Immature natural killer cell (primary cell): ENCODE measurements around the gene CNOT4. TPM values are rescaled to one million over a fixed set of nuclear protein-coding genes. Genes with fewer than 3 reads are reported as not detected.
"Not testable (repeated sequence)": the region's sequence is repeated elsewhere in the genome, so short reads cannot be mapped to it uniquely, and the experiment has no call there.

Source experiments
- DNase-seq, 3 donors: peaks; one replicate each; pipeline ENCODE4 v3.0.0; 2022; ENCODE audit warnings: mixed read lengths in 1 of 3
- H3K27ac Mint-ChIP-seq, 6 donors: one replicate each; pipeline ENCODE4 v1.8.0; 2020; ENCODE audit warnings: mixed read lengths in 6 of 6, mild to moderate bottlenecking in 5 of 6, inconsistent platforms in 4 of 6, moderate library complexity in 3 of 6
- H3K27me3 Mint-ChIP-seq, 3 donors: one replicate each; pipeline ENCODE4 v1.8.0; 2020 to 2021; ENCODE audit warnings: low read depth in 3 of 3, mild to moderate bottlenecking in 3 of 3, mixed read lengths in 3 of 3, moderate library complexity in 3 of 3, inconsistent platforms in 1 of 3
- H3K36me3 Mint-ChIP-seq, 3 donors: one replicate each; pipeline ENCODE4 v1.8.0; 2020; ENCODE audit warnings: mixed read lengths in 3 of 3, inconsistent platforms in 2 of 3, mild to moderate bottlenecking in 2 of 3
- H3K4me1 Mint-ChIP-seq, 2 donors: one replicate each; pipeline ENCODE4 v1.8.0; 2020; ENCODE audit warnings: inconsistent platforms in 2 of 2, mild to moderate bottlenecking in 2 of 2, mixed read lengths in 2 of 2, moderate library complexity in 1 of 2
- H3K4me3 Mint-ChIP-seq, 5 donors: one replicate each; pipeline ENCODE4 v1.8.0; 2020; ENCODE audit warnings: mild to moderate bottlenecking in 5 of 5, mixed read lengths in 5 of 5, inconsistent platforms in 3 of 5, moderate library complexity in 3 of 5
- H3K9me3 Mint-ChIP-seq, 6 donors: one replicate each; pipeline ENCODE4 v1.8.0; 2020; ENCODE audit warnings: mild to moderate bottlenecking in 6 of 6, mixed read lengths in 6 of 6, inconsistent platforms in 4 of 6, moderate library complexity in 3 of 6
- polyA plus RNA-seq, 3 donors: library from polyadenylated mRNA; unstranded; fragments of 300-500 nt; fragmentation: Illumina TruSeq; gene quantifications; one replicate each; pipeline ENCODE4 v1.2.3, GENCODE V29; 2021

The CNOT4 gene
- polyA plus RNA-seq, 3 donors from 2014 or later = 8.9 to 17.1 (median 10.8) TPM

- not testable (repeated sequence) for H3K4me3 Mint-ChIP-seq, H3K27ac Mint-ChIP-seq, H3K9me3 Mint-ChIP-seq, H3K27me3 Mint-ChIP-seq, H3K4me1 Mint-ChIP-seq, DNase-seq, H3K36me3 Mint-ChIP-seq
Observed at GRCh38 chr7:135351070-135351469, 158.8 kb downstream of the CNOT4 start.

GRCh38 chr7:135349746-135350145 lies 160.2 kb downstream of the CNOT4 start:
- H3K36me3 Mint-ChIP-seq = peaks cover 0 to 3% (median 0%) of the 10 kb centered on the region in 3 donors
- DNase-seq = no peak
- H3K27ac Mint-ChIP-seq = peak overlapping the region in 1 of 6 donors; percentile 41
- H3K4me1 Mint-ChIP-seq = no peaks in the 10 kb centered on the region
- peaks cover 0 to 3% (median 1%) of the 10 kb centered on the region in 3 donors for H3K27me3 Mint-ChIP-seq
- H3K9me3 Mint-ChIP-seq = no peaks in the 10 kb centered on the region
- no peak overlapping the region for H3K4me3 Mint-ChIP-seq

- Mint-ChIP-seq H3K4me3 (no peak overlapping the region), H3K27me3 (peaks cover 0 to 1% (median 1%) of the 10 kb centered on the region in 3 donors), H3K36me3 (peaks cover 0 to 6% (median 0%) of the 10 kb centered on the region in 3 donors), H3K4me1 (no peaks in the 10 kb centered on the region), H3K27ac (no peak overlapping the region), H3K9me3 (no peaks in the 10 kb centered on the region)
- no peak for DNase-seq
Observed at GRCh38 chr7:135348493-135348892, 161.4 kb downstream of the CNOT4 start.

GRCh38 chr7:135343361-135343760 lies 166.5 kb downstream of the CNOT4 start:
- H3K27ac Mint-ChIP-seq = no peak overlapping the region
- DNase-seq = no peak
- H3K4me1 Mint-ChIP-seq = no peaks in the 10 kb centered on the region
- H3K27me3 Mint-ChIP-seq = no peaks in the 10 kb centered on the region
- H3K36me3 Mint-ChIP-seq = peaks cover 0 to 3% (median 0%) of the 10 kb centered on the region in 3 donors
- no peak overlapping the region for H3K4me3 Mint-ChIP-seq
- no peaks in the 10 kb centered on the region for H3K9me3 Mint-ChIP-seq

- Mint-ChIP-seq H3K27ac (no peak overlapping the region), H3K4me1 (no peaks in the 10 kb centered on the region), H3K9me3 (no peaks in the 10 kb centered on the region), H3K36me3 (peaks cover 0 to 3% (median 0%) of the 10 kb centered on the region in 3 donors), H3K27me3 (no peaks in the 10 kb centered on the region), H3K4me3 (no peak overlapping the region)
- no peak for DNase-seq
Observed at GRCh38 chr7:135342887-135343286, 167.0 kb downstream of the CNOT4 start.

- H3K27me3 Mint-ChIP-seq = peaks cover 0 to 2% (median 0%) of the 10 kb centered on the region in 3 donors
- no peaks in the 10 kb centered on the region for H3K9me3 Mint-ChIP-seq
- no peak overlapping the region for H3K4me3 Mint-ChIP-seq
Observed at GRCh38 chr7:135341049-135341448, 168.9 kb downstream of the CNOT4 start.

GRCh38 chr7:135337977-135338550 lies 171.8 kb downstream of the CNOT4 start:
- H3K36me3 Mint-ChIP-seq = no peaks in the 10 kb centered on the region
- no peak overlapping the region for H3K4me3 Mint-ChIP-seq
- no peaks in the 10 kb centered on the region for H3K4me1 Mint-ChIP-seq
- no peak overlapping the region for H3K27ac Mint-ChIP-seq
- H3K27me3 Mint-ChIP-seq = peaks cover 0 to 2% (median 0%) of the 10 kb centered on the region in 3 donors
- no peak for DNase-seq
- no peaks in the 10 kb centered on the region for H3K9me3 Mint-ChIP-seq

More at GRCh38 chr7:135341049-135341448, 168.9 kb downstream of the CNOT4 start:
- peaks cover 0 to 3% (median 0%) of the 10 kb centered on the region in 3 donors for H3K36me3 Mint-ChIP-seq
- no peak overlapping the region for H3K27ac Mint-ChIP-seq
- H3K4me1 Mint-ChIP-seq = no peaks in the 10 kb centered on the region
- DNase-seq = no peak

- DNase-seq = no peak
- no peaks in the 10 kb centered on the region for H3K9me3 Mint-ChIP-seq
- H3K27ac Mint-ChIP-seq = no peak overlapping the region
- no peak overlapping the region for H3K4me3 Mint-ChIP-seq
- no peaks in the 10 kb centered on the region for H3K4me1 Mint-ChIP-seq
- peaks cover 0 to 2% (median 0%) of the 10 kb centered on the region in 3 donors for H3K27me3 Mint-ChIP-seq
- no peaks in the 10 kb centered on the region for H3K36me3 Mint-ChIP-seq
Observed at GRCh38 chr7:135337506-135337905, 172.4 kb downstream of the CNOT4 start.

GRCh38 chr7:135335628-135336139 lies 174.2 kb downstream of the CNOT4 start:
- Mint-ChIP-seq H3K4me3 (no peak overlapping the region), H3K4me1 (no peaks in the 10 kb centered on the region), H3K36me3 (no peaks in the 10 kb centered on the region), H3K27ac (no peak overlapping the region), H3K27me3 (peaks cover 0 to 5% (median 0%) of the 10 kb centered on the region in 3 donors), H3K9me3 (no peaks in the 10 kb centered on the region)
- no peak for DNase-seq

- Mint-ChIP-seq H3K27ac (no peak overlapping the region), H3K9me3 (no peaks in the 10 kb centered on the region), H3K4me1 (no peaks in the 10 kb centered on the region), H3K27me3 (peaks cover 0 to 7% (median 2%) of the 10 kb centered on the region in 3 donors), H3K36me3 (no peaks in the 10 kb centered on the region), H3K4me3 (no peak overlapping the region)
- DNase-seq = no peak
Observed at GRCh38 chr7:135334830-135335543, 174.9 kb downstream of the CNOT4 start.

GRCh38 chr7:135333946-135334345 lies 176.0 kb downstream of the CNOT4 start:
- Mint-ChIP-seq H3K27ac (no peak overlapping the region), H3K9me3 (no peaks in the 10 kb centered on the region), H3K4me1 (no peaks in the 10 kb centered on the region), H3K4me3 (no peak overlapping the region), H3K27me3 (peaks cover 0 to 7% (median 6%) of the 10 kb centered on the region in 3 donors), H3K36me3 (no peaks in the 10 kb centered on the region)
- DNase-seq = no peak

GRCh38 chr7:135333200-135333599 lies 176.7 kb downstream of the CNOT4 start:
- Mint-ChIP-seq H3K27me3 (peaks cover 0 to 7% (median 6%) of the 10 kb centered on the region in 3 donors), H3K27ac (no peak overlapping the region), H3K4me3 (no peak overlapping the region), H3K4me1 (no peaks in the 10 kb centered on the region), H3K9me3 (no peaks in the 10 kb centered on the region), H3K36me3 (no peaks in the 10 kb centered on the region)
- no peak for DNase-seq

- Mint-ChIP-seq H3K9me3 (peaks cover 0 to 7% (median 0%) of the 10 kb centered on the region in 6 donors), H3K36me3 (no peaks in the 10 kb centered on the region), H3K4me3 (no peak overlapping the region), H3K27ac (no peak overlapping the region), H3K4me1 (no peaks in the 10 kb centered on the region), H3K27me3 (peaks cover 0 to 6% (median 5%) of the 10 kb centered on the region in 3 donors)
- no peak for DNase-seq
Observed at GRCh38 chr7:135330088-135330487, 179.8 kb downstream of the CNOT4 start.

GRCh38 chr7:135328526-135328925 lies 181.4 kb downstream of the CNOT4 start:
- no peaks in the 10 kb centered on the region for H3K4me1 Mint-ChIP-seq
- peaks cover 0 to 7% (median 2%) of the 10 kb centered on the region in 6 donors for H3K9me3 Mint-ChIP-seq
- H3K27ac Mint-ChIP-seq = no peak overlapping the region
- H3K4me3 Mint-ChIP-seq = no peak overlapping the region
- H3K36me3 Mint-ChIP-seq = no peaks in the 10 kb centered on the region
- no peak for DNase-seq
- H3K27me3 Mint-ChIP-seq = peaks cover 0 to 8% (median 5%) of the 10 kb centered on the region in 3 donors
